ENCODE data around the gene LSAMP.
"Not testable (repeated sequence)": the region's sequence is repeated elsewhere in the genome, so short reads cannot be mapped to it uniquely, and the experiment has no call there.

Gene LSAMP

GRCh38 chr3:115877615-115877899, 567.7 kb downstream of the LSAMP start:
- DNase-seq (ENCODE audit: extremely low spot score, insufficient read length, low read depth) (no peak), FAIRE-seq (no peak)

GRCh38 chr3:115876876-115877614, 568.2 kb downstream of the LSAMP start:
- no peak for DNase-seq (ENCODE audit: extremely low spot score, insufficient read length, low read depth)
- FAIRE-seq = no peak

- no peak for FAIRE-seq
- no peak for DNase-seq (ENCODE audit: extremely low spot score, insufficient read length, low read depth)
Measured at GRCh38 chr3:115875460-115875859, 569.8 kb downstream of the LSAMP start.

- no peak for DNase-seq (ENCODE audit: extremely low spot score, insufficient read length, low read depth)
- FAIRE-seq = no peak
Measured at GRCh38 chr3:115871735-115872134, 573.6 kb downstream of the LSAMP start.

GRCh38 chr3:115864911-115865310, 580.4 kb downstream of the LSAMP start:
- DNase-seq (ENCODE audit: extremely low spot score, insufficient read length, low read depth) (no peak), FAIRE-seq (no peak)

- DNase-seq (ENCODE audit: extremely low spot score, insufficient read length, low read depth) (no peak), FAIRE-seq (no peak)
Measured at GRCh38 chr3:115862849-115863248, 582.4 kb downstream of the LSAMP start.

- FAIRE-seq = no peak
- DNase-seq (ENCODE audit: extremely low spot score, insufficient read length, low read depth) = no peak
Measured at GRCh38 chr3:115862099-115862498, 583.2 kb downstream of the LSAMP start.

- no peak for FAIRE-seq
- no peak for DNase-seq (ENCODE audit: extremely low spot score, insufficient read length, low read depth)
Measured at GRCh38 chr3:115861166-115861733, 584.0 kb downstream of the LSAMP start.

GRCh38 chr3:115860766-115861165, 584.5 kb downstream of the LSAMP start:
- FAIRE-seq (no peak), DNase-seq (ENCODE audit: extremely low spot score, insufficient read length, low read depth) (no peak)

GRCh38 chr3:115859002-115859807, 586.1 kb downstream of the LSAMP start:
- FAIRE-seq = no peak
- DNase-seq (ENCODE audit: extremely low spot score, insufficient read length, low read depth) = no peak

GRCh38 chr3:115857518-115858136, 587.7 kb downstream of the LSAMP start:
- no peak for FAIRE-seq
- no peak for DNase-seq (ENCODE audit: extremely low spot score, insufficient read length, low read depth)

GRCh38 chr3:115855911-115856310, 589.4 kb downstream of the LSAMP start:
- FAIRE-seq = no peak
- DNase-seq (ENCODE audit: extremely low spot score, insufficient read length, low read depth) = no peak

- FAIRE-seq (no peak), DNase-seq (ENCODE audit: extremely low spot score, insufficient read length, low read depth) (no peak)
Measured at GRCh38 chr3:115853104-115853503, 592.2 kb downstream of the LSAMP start.

GRCh38 chr3:115852278-115852677, 593.0 kb downstream of the LSAMP start:
- FAIRE-seq = no peak
- no peak for DNase-seq (ENCODE audit: extremely low spot score, insufficient read length, low read depth)

- no peak for FAIRE-seq
- DNase-seq (ENCODE audit: extremely low spot score, insufficient read length, low read depth) = no peak
Measured at GRCh38 chr3:115851571-115851970, 593.7 kb downstream of the LSAMP start.

GRCh38 chr3:115848641-115849040, 596.6 kb downstream of the LSAMP start:
- FAIRE-seq = no peak

GRCh38 chr3:115845986-115846385, 599.3 kb downstream of the LSAMP start:
- no peak for DNase-seq (ENCODE audit: extremely low spot score, insufficient read length, low read depth)
- no peak for FAIRE-seq

More at GRCh38 chr3:115848641-115849040, 596.6 kb downstream of the LSAMP start:
- no peak for DNase-seq (ENCODE audit: extremely low spot score, insufficient read length, low read depth)

GRCh38 chr3:115844729-115845128, 600.6 kb downstream of the LSAMP start:
- FAIRE-seq; DNase-seq (ENCODE audit: extremely low spot score, insufficient read length, low read depth): not testable (repeated sequence)

- FAIRE-seq (no peak), DNase-seq (ENCODE audit: extremely low spot score, insufficient read length, low read depth) (no peak)
Measured at GRCh38 chr3:115843206-115843605, 602.1 kb downstream of the LSAMP start.

- DNase-seq (ENCODE audit: extremely low spot score, insufficient read length, low read depth) (no peak), FAIRE-seq (no peak)
Measured at GRCh38 chr3:115839246-115839645, 606.0 kb downstream of the LSAMP start.

GRCh38 chr3:115838786-115839185, 606.5 kb downstream of the LSAMP start:
- FAIRE-seq (no peak), DNase-seq (ENCODE audit: extremely low spot score, insufficient read length, low read depth) (no peak)
